OCI-LY1 (cell line): ENCODE results near the gene SPP1.

Experiments
- CTCF ChIP-seq: fragments of 200-600 bp; sonication (generic), shearing (Covaris generic); IDR thresholded peaks from 2 replicates; pipeline ENCODE4 v1.5.1; 2017; ENCODE audit warnings: mild to moderate bottlenecking, antibody characterized with exemption, low read length, moderate library complexity, mixed read lengths
- EZH2 ChIP-seq: fragments of 200-600 bp; sonication (generic), shearing (Covaris generic); IDR thresholded peaks from 2 replicates; pipeline ENCODE4 v1.8.0; 2017; ENCODE audit warnings: borderline replicate concordance, mixed run types, mild to moderate bottlenecking, antibody characterized with exemption, low read length, moderate library complexity, mixed read lengths

GRCh38 chr4:87981486-87981885, 6.0 kb downstream of the SPP1 start:
- no peak for TF ChIP-seq CTCF
- no peak for TF ChIP-seq EZH2
